ENCODE measurements around the gene POPDC3.
A peak's percentile ranks its signal among the peaks of the same experiment; 100 is the strongest.

The POPDC3 gene

DNA sequence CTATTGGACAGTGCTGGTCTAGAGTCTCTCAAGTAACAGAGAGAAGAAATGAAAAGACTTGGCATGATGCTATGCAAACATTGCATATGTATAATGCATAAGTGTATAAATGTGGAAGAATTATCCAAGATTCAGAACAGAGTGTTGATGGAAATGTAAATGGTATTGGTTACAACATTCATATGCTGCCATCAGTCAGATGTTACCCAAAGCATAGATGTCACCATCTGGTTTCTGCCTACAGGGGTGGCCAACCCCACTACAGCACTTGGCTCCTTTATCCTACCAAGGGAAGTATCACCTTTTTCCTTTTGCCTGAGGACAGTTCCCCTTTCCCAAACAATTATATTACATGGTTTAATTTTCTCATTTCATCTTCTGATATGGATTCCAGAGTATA lies 11.9 kb downstream of the POPDC3 start:
- in situ Hi-C loops (cut with HindIII; ENCODE audit: low pct_unique_long_range_greater_than_20kb, low sequenced_read_pairs): no loop called here
- no peak for DNase-seq (ENCODE audit: low read depth in 1 of 2, low spot score in 1 of 2)
- no peak for TF ChIP-seq JUND (IDR thresholded peaks at IDR 0.05; ENCODE audit: low read depth)

DNA sequence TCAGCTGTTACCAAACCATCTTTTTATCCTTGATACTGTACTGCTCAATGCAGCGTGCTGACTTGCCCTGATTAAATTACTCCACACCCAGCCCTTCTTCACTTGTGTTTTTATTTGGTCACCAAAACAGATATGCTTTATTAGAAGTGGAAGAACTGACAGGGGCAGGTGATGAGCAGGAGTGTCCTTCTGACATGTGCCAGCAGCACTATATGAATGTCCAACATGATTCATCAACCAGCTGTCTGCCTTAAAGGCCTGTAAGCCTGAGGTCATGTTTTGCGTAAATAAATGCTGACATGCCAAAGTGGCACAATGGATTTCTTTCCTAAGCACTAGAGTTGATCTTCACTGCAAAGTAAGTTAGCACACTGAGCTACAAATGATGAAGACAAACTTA lies 15.4 kb downstream of the POPDC3 start:
- in situ Hi-C loops (cut with HindIII; ENCODE audit: low pct_unique_long_range_greater_than_20kb, low sequenced_read_pairs): no loop called here
- peak in 1 of 2 experiments; percentile 12 for DNase-seq (ENCODE audit: low read depth in 1 of 2, low spot score in 1 of 2)
- no peak for TF ChIP-seq JUND (IDR thresholded peaks at IDR 0.05; ENCODE audit: low read depth)

DNA sequence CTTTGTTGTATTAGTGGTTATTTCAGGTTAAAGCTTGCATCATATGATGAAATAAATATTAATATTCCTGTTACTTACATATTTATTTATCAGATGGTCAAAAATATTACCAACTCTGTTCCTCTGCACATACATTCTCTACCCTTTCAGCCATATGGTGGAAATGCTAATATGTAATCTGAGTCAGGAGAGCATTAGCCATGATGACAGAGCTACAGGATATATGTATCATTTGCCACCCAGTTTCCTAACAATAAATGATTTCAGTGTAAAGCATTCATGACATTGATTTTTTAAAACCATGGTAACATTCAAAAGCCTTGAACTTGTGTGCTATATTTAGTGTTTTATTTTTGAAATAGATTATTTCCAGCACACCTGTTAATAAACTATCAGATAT lies 16.6 kb downstream of the POPDC3 start:
- DNase-seq (ENCODE audit: low read depth in 1 of 2, low spot score in 1 of 2): no peak
- TF ChIP-seq JUND (IDR thresholded peaks at IDR 0.05; ENCODE audit: low read depth): no peak
- in situ Hi-C loops (cut with HindIII; ENCODE audit: low pct_unique_long_range_greater_than_20kb, low sequenced_read_pairs): no loop called here

DNA sequence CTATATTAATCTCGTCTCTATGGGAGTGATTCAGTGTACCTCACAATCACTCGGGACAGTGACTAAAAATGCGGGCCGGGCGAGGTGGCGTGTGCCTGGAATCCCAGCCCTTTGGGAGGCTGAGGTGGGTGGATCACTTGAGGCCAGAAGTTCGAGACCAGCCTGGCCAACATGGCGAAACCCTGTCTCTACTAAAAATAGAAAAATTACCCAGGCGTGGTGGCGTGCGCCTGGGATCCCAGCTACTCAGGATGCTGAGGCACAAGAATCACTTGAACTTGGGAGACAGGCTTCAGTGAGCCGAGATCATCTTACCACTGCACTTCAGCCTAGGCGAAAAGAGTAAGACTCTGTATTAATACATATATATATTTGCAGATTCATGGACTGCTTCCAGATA lies 17.4 kb downstream of the POPDC3 start:
- in situ Hi-C loops (cut with HindIII; ENCODE audit: low pct_unique_long_range_greater_than_20kb, low sequenced_read_pairs): no loop called here
- DNase-seq (ENCODE audit: low read depth in 1 of 2, low spot score in 1 of 2): no peak
- TF ChIP-seq JUND (IDR thresholded peaks at IDR 0.05; ENCODE audit: low read depth): no peak

DNA sequence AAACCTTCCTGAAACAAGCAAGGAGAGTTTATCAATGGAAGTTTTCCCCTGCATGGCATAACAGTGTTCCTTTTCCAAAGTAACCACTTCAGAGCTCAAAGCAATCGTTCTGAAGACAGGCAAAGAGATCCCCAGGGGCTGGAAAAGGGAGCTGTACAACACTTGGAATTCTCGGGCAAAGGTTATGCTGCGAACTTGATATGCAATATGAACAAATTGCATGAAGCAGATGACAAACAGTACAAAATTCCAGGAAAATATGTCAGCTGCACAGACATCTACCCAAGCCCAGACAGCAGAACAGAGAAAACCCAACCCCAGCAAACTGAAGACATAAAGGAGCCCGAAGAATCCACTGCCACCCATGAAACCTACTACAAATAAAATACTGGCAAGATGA lies 18.4 kb downstream of the POPDC3 start:
- no peak for DNase-seq (ENCODE audit: low read depth in 1 of 2, low spot score in 1 of 2)
- in situ Hi-C loops (cut with HindIII; ENCODE audit: low pct_unique_long_range_greater_than_20kb, low sequenced_read_pairs): no loop called here
- no peak for TF ChIP-seq JUND (IDR thresholded peaks at IDR 0.05; ENCODE audit: low read depth)

DNA sequence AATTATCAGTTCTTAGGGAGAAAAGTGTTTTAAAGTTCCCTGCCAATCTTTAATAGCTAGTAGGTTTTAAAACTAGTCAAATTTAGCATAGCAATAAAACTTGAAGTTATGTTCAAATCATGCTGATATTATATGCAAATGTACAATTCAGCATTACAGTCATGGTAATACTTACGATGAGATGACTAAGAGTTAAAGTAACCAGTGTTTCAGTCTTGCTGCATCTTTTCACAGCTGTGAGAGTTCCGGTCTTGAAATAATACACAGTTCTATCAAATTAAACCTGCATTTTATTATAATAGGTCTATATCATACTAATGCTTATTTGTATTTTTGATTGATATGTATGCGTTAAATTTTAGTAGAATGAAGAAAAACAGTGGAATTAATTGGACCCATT lies 26.1 kb downstream of the POPDC3 start:
- in situ Hi-C loops (cut with HindIII; ENCODE audit: low pct_unique_long_range_greater_than_20kb, low sequenced_read_pairs): no loop called here
- DNase-seq (ENCODE audit: low read depth in 1 of 2, low spot score in 1 of 2): no peak
- TF ChIP-seq JUND (IDR thresholded peaks at IDR 0.05; ENCODE audit: low read depth): no peak

DNA sequence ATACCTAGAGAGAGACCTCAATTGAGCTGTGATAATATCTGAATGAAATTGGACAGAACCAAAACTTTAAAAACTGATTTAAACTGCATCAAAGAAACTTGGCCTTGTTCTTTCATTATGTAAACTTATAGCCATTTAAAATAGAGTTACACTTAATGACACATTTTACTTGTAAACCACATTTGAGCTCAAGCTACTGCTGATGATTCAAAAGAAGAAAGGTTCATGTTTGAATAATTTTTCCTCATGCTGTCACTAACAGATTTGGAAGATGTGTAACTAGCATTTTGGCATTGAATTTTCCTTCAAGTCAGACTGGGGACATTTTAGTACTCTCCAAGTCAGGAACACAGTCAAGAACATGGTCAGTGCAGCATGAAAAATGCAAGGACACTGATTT lies 26.9 kb downstream of the POPDC3 start:
- no peak for DNase-seq (ENCODE audit: low read depth in 1 of 2, low spot score in 1 of 2)
- TF ChIP-seq JUND (IDR thresholded peaks at IDR 0.05; ENCODE audit: low read depth): no peak
- in situ Hi-C loops (cut with HindIII; ENCODE audit: low pct_unique_long_range_greater_than_20kb, low sequenced_read_pairs): no loop called here

DNA sequence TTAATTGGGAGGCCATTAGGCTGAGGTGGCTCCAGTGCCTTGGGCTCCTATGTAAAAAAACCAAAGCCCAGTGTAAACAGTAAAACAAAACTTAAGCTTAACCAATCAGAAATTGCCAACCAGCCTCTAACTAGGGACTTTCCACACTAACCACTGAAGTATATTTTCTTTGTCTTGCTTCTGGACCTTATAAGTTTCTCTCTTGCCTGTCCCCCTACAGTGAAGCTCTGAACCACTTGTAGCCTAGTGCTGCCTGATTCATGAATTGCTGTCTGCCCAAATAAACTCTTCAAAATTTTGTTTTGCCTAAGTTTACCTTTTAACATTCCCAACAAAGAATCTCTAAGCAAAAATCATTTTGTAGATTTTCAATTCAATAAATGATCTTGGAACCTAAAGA lies 28.2 kb downstream of the POPDC3 start:
- in situ Hi-C loops (cut with HindIII; ENCODE audit: low pct_unique_long_range_greater_than_20kb, low sequenced_read_pairs): no loop called here
- no peak for DNase-seq (ENCODE audit: low read depth in 1 of 2, low spot score in 1 of 2)
- no peak for TF ChIP-seq JUND (IDR thresholded peaks at IDR 0.05; ENCODE audit: low read depth)

DNA sequence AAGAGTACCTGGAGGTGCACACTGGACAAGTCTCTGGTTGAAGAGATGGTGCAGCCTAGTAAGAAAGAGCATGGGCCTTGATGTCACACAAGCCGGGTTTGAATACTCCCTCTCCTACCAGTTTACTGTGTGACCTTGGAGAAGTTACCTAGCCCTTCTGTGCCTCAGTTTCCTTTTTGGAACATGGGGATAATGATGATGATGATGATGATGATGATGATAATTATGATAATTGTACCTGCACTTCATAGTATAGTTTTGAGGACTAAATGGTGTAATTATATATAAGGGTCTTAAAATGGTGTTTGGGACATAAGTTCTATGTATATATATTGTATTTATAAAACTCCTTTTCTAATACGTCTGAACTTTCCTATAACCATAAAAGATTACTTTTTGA lies 41.7 kb downstream of the POPDC3 start:
- TF ChIP-seq JUND (IDR thresholded peaks at IDR 0.05; ENCODE audit: low read depth): no peak
- no peak for DNase-seq (ENCODE audit: low read depth in 1 of 2, low spot score in 1 of 2)
- in situ Hi-C loops (cut with HindIII; ENCODE audit: low pct_unique_long_range_greater_than_20kb, low sequenced_read_pairs): no loop called here

DNA sequence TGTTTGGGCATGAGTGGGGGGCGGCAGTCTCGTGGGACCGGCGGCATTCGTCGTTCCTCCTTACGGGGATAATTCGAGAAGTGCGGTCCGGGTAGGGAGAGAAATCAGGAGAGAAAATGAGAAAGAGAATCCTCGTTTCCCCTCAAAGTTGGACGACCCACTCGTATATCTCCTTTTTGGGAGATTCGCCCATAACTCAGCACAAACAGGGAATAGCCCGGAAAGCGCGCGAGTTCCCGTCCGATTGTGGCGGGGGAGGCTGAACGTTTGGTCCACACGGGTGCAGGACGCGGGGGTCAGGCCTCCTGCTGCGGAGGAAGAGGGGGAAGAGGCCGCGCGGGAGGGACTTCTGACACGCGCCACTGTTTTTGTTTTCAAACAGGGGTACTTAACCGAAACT lies 42.4 kb downstream of the POPDC3 start:
- TF ChIP-seq JUND (IDR thresholded peaks at IDR 0.05; ENCODE audit: low read depth): no peak
- no peak for DNase-seq (ENCODE audit: low read depth in 1 of 2, low spot score in 1 of 2)
- in situ Hi-C loops (cut with HindIII; ENCODE audit: low pct_unique_long_range_greater_than_20kb, low sequenced_read_pairs): no loop called here

DNA sequence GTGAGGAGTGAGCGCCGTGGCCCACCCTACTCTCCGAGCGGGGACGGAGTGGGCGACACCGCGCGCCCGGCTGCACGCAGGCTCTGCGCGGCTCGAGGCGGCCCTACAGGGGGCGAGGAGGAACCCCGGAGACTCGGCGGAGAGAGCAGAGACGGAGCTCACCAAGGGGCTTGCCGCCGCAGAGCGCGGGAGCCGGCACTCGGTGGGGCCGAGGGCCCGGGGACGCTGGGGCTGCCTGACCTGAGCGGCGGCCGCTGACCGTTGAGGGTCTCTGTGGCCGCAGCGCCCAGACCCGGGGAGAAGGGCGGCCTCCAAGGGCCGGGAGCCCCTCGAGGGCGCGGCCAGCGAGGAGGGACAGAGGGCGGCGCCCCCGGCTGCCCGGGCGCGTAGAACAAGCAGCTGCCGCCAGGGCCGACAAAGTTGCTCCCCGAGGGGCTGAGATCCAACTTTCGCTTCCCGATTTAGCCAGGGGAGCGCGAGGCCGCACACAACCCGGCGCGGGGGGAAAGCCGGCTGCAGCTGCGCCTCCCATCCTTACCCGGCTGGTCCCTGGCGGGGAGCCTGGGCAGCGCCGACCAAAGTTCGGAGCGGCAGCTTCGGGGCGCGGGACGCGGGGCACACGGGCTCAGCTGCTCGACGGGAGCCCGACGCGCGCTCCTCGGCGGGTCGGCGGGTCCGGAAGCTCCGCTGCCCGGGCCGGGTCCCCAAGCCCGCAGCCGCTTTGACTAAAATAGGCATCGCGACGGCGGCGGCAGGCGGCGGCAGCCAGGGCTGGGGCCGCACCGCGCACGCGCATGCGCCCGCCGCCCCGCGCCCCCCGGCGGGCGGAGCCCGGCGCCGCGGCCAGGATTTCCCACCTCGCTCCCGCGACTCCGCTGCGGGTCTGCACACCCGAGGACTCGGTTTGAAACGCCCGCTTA lies 43.1 kb downstream of the POPDC3 start:
- in situ Hi-C loops (cut with HindIII; ENCODE audit: low pct_unique_long_range_greater_than_20kb, low sequenced_read_pairs): no loop called here
- DNase-seq (ENCODE audit: low read depth in 1 of 2, low spot score in 1 of 2): no peak
- no peak for TF ChIP-seq JUND (IDR thresholded peaks at IDR 0.05; ENCODE audit: low read depth)

DNA sequence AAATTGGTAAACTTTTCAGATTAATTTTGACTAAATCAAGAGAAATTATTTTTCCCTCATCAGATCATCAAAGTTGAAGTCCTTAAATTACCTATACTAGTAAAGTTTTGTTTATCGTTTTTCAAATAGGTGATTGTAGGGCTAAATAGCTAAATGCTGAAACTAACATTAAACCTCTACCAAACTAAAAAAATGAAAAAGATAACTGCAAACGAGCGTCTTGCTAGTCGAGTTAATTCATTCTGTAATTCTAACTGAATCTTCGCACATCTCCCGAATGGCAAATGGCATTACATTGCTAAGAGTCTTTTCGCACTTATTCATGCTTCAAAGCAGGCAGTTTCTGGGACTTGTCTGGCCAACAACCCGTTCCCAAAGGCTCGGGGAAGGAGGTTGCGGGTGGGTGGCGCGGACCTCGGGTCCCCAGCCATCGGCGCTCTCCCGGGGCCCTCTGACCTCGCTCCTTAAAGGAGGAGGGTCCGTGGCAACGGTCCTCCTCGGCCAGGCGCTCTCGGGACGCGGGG lies 43.8 kb downstream of the POPDC3 start:
- DNase-seq (ENCODE audit: low read depth in 1 of 2, low spot score in 1 of 2): no peak
- no peak for TF ChIP-seq JUND (IDR thresholded peaks at IDR 0.05; ENCODE audit: low read depth)
- in situ Hi-C loops (cut with HindIII; ENCODE audit: low pct_unique_long_range_greater_than_20kb, low sequenced_read_pairs): no loop called here

DNA sequence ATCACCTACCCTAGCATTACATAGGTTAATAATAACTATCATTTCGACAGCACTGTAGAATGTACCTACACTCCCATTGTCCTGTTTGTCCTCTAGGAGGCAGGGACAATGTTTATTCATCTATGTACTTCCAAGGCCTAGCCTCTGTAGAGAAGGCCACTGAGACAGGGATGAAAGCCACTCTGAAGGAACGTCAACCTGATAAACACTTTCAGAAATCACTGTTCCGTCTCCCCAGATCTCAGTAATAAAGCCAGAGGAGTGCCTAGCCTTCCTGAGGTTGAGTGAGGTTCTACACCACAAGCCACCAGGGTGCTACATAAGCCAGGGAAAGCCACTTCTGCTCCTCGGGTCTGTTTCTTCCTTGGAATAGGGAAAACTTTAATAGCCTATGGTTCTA lies 44.8 kb downstream of the POPDC3 start:
- in situ Hi-C loops (cut with HindIII; ENCODE audit: low pct_unique_long_range_greater_than_20kb, low sequenced_read_pairs): no loop called here
- no peak for TF ChIP-seq JUND (IDR thresholded peaks at IDR 0.05; ENCODE audit: low read depth)
- DNase-seq (ENCODE audit: low read depth in 1 of 2, low spot score in 1 of 2): peak in 1 of 2 experiments; percentile 1

All from T47D (cell line).